Measurements from ENCODE around the gene SLIT3. TPM values are rescaled to one million over a fixed set of nuclear protein-coding genes. Genes with fewer than 3 reads are reported as not detected.

SLIT3 gene
- total and polyA plus RNA-seq, 2 experiments from 2014 or later: 0.59 to 0.71 TPM

DNA sequence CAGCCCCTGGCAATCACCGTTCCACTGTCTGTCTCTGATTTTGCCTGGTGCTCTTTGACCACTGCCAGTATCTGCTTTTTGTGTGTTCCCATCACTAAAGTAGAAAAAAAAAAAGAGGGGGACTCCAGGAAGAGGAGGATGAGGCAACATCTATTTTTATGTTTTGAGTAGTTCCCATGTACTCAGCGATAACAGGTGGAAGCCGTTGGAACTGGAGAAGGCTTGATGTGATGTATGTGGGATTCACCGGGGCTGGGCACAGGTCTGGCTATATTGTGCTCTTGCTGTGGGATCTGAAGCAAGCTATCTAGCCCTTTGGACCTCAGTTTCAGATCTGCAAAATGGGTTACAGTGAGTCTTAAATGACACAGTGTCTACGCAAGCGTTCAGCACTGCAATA lies 104.9 kb downstream of the SLIT3 start:
- Mint-ChIP-seq H3K4me1 (peaks cover 3% of the 10 kb centered on the region; the same call in 1 of the 3 replicates), H3K27ac (no peak overlapping the region), H3K4me3 (no peak overlapping the region), H3K27me3 (ENCODE audit: insufficient read depth, low read depth, poor library complexity) (no peaks in the 10 kb centered on the region), H3K36me3 (ENCODE audit: low read depth) (no peaks in the 10 kb centered on the region), H3K9me3 (no peaks in the 10 kb centered on the region)
- Histone ChIP-seq H3K4me2 (no peak overlapping the region), H3F3A (replicated peaks; ENCODE audit: low read depth) (no peaks in the 10 kb centered on the region), H3K27me3 (ENCODE audit: insufficient read depth) (no peaks in the 10 kb centered on the region), H3K4me1 (ENCODE audit: insufficient read depth) (no peaks in the 10 kb centered on the region), H3K79me2 (replicated peaks; ENCODE audit: insufficient read depth) (no peaks in the 10 kb centered on the region), H3K9me2 (ENCODE audit: insufficient read depth) (no peaks in the 10 kb centered on the region), H3K36me3 (ENCODE audit: insufficient read depth) (no peaks in the 10 kb centered on the region), H2AFZ (no peak overlapping the region), H3K27ac (ENCODE audit: low read depth) (no peak overlapping the region), H3K4me3 (no peak overlapping the region), H4K20me1 (replicated peaks; ENCODE audit: insufficient read depth) (no peaks in the 10 kb centered on the region)
- ATAC-seq: no peak
- DNase-seq (ENCODE audit: low spot score): no peak
- TF ChIP-seq ZNF331 (CRISPR knock-in tag; IDR thresholded peaks at IDR 0.05; ENCODE audit: low read depth): no peak
- TF ChIP-seq, protein P1, sequence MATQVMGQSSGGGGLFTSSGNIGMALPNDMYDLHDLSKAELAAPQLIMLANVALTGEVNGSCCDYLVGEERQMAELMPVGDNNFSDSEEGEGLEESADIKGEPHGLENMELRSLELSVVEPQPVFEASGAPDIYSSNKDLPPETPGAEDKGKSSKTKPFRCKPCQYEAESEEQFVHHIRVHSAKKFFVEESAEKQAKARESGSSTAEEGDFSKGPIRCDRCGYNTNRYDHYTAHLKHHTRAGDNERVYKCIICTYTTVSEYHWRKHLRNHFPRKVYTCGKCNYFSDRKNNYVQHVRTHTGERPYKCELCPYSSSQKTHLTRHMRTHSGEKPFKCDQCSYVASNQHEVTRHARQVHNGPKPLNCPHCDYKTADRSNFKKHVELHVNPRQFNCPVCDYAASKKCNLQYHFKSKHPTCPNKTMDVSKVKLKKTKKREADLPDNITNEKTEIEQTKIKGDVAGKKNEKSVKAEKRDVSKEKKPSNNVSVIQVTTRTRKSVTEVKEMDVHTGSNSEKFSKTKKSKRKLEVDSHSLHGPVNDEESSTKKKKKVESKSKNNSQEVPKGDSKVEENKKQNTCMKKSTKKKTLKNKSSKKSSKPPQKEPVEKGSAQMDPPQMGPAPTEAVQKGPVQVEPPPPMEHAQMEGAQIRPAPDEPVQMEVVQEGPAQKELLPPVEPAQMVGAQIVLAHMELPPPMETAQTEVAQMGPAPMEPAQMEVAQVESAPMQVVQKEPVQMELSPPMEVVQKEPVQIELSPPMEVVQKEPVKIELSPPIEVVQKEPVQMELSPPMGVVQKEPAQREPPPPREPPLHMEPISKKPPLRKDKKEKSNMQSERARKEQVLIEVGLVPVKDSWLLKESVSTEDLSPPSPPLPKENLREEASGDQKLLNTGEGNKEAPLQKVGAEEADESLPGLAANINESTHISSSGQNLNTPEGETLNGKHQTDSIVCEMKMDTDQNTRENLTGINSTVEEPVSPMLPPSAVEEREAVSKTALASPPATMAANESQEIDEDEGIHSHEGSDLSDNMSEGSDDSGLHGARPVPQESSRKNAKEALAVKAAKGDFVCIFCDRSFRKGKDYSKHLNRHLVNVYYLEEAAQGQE (IDR thresholded peaks at IDR 0.05; ENCODE audit: unreplicated experiment): no peak
- no peak for TF ChIP-seq NANOG (IDR thresholded peaks at IDR 0.05; ENCODE audit: borderline replicate concordance)
- TF ChIP-seq EZH2 (IDR thresholded peaks at IDR 0.05; ENCODE audit: low read depth, unreplicated experiment): no peak
- TF ChIP-seq, protein P2, sequence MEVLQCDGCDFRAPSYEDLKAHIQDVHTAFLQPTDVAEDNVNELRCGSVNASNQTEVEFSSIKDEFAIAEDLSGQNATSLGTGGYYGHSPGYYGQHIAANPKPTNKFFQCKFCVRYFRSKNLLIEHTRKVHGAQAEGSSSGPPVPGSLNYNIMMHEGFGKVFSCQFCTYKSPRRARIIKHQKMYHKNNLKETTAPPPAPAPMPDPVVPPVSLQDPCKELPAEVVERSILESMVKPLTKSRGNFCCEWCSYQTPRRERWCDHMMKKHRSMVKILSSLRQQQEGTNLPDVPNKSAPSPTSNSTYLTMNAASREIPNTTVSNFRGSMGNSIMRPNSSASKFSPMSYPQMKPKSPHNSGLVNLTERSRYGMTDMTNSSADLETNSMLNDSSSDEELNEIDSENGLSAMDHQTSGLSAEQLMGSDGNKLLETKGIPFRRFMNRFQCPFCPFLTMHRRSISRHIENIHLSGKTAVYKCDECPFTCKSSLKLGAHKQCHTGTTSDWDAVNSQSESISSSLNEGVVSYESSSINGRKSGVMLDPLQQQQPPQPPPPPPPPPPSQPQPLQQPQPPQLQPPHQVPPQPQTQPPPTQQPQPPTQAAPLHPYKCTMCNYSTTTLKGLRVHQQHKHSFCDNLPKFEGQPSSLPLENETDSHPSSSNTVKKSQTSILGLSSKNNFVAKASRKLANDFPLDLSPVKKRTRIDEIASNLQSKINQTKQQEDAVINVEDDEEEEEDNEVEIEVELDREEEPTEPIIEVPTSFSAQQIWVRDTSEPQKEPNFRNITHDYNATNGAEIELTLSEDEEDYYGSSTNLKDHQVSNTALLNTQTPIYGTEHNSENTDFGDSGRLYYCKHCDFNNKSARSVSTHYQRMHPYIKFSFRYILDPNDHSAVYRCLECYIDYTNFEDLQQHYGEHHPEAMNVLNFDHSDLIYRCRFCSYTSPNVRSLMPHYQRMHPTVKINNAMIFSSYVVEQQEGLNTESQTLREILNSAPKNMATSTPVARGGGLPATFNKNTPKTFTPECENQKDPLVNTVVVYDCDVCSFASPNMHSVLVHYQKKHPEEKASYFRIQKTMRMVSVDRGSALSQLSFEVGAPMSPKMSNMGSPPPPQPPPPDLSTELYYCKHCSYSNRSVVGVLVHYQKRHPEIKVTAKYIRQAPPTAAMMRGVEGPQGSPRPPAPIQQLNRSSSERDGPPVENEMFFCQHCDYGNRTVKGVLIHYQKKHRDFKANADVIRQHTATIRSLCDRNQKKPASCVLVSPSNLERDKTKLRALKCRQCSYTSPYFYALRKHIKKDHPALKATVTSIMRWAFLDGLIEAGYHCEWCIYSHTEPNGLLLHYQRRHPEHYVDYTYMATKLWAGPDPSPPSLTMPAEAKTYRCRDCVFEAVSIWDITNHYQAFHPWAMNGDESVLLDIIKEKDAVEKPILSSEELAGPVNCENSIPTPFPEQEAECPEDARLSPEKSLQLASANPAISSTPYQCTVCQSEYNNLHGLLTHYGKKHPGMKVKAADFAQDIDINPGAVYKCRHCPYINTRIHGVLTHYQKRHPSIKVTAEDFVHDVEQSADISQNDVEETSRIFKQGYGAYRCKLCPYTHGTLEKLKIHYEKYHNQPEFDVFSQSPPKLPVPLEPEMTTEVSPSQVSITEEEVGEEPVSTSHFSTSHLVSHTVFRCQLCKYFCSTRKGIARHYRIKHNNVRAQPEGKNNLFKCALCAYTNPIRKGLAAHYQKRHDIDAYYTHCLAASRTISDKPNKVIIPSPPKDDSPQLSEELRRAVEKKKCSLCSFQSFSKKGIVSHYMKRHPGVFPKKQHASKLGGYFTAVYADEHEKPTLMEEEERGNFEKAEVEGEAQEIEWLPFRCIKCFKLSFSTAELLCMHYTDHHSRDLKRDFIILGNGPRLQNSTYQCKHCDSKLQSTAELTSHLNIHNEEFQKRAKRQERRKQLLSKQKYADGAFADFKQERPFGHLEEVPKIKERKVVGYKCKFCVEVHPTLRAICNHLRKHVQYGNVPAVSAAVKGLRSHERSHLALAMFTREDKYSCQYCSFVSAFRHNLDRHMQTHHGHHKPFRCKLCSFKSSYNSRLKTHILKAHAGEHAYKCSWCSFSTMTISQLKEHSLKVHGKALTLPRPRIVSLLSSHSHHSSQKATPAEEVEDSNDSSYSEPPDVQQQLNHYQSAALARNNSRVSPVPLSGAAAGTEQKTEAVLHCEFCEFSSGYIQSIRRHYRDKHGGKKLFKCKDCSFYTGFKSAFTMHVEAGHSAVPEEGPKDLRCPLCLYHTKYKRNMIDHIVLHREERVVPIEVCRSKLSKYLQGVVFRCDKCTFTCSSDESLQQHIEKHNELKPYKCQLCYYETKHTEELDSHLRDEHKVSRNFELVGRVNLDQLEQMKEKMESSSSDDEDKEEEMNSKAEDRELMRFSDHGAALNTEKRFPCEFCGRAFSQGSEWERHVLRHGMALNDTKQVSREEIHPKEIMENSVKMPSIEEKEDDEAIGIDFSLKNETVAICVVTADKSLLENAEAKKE (CRISPR knock-in tag; IDR thresholded peaks at IDR 0.05): no peak
- TF ChIP-seq ZNF114 (CRISPR knock-in tag; IDR thresholded peaks at IDR 0.05): no peak
- no peak for TF ChIP-seq CREB1 (CRISPR knock-in tag; IDR thresholded peaks at IDR 0.05; ENCODE audit: low read depth)
- no peak for TF ChIP-seq JUNB (IDR thresholded peaks at IDR 0.05; ENCODE audit: unreplicated experiment)
- TF ChIP-seq, protein P3, sequence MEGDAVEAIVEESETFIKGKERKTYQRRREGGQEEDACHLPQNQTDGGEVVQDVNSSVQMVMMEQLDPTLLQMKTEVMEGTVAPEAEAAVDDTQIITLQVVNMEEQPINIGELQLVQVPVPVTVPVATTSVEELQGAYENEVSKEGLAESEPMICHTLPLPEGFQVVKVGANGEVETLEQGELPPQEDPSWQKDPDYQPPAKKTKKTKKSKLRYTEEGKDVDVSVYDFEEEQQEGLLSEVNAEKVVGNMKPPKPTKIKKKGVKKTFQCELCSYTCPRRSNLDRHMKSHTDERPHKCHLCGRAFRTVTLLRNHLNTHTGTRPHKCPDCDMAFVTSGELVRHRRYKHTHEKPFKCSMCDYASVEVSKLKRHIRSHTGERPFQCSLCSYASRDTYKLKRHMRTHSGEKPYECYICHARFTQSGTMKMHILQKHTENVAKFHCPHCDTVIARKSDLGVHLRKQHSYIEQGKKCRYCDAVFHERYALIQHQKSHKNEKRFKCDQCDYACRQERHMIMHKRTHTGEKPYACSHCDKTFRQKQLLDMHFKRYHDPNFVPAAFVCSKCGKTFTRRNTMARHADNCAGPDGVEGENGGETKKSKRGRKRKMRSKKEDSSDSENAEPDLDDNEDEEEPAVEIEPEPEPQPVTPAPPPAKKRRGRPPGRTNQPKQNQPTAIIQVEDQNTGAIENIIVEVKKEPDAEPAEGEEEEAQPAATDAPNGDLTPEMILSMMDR (conservative IDR thresholded peaks at IDR 0.05; ENCODE audit: low read depth in 2 of 2): no peak
- TF ChIP-seq EZH2phosphoT487 (IDR thresholded peaks at IDR 0.05; ENCODE audit: unreplicated experiment): no peak
- no peak for TF ChIP-seq POLR2AphosphoS5 (IDR thresholded peaks at IDR 0.05; ENCODE audit: low read depth)
- TF ChIP-seq STAT1 (IDR thresholded peaks at IDR 0.05; ENCODE audit: unreplicated experiment): no peak
- TF ChIP-seq, protein P4, sequence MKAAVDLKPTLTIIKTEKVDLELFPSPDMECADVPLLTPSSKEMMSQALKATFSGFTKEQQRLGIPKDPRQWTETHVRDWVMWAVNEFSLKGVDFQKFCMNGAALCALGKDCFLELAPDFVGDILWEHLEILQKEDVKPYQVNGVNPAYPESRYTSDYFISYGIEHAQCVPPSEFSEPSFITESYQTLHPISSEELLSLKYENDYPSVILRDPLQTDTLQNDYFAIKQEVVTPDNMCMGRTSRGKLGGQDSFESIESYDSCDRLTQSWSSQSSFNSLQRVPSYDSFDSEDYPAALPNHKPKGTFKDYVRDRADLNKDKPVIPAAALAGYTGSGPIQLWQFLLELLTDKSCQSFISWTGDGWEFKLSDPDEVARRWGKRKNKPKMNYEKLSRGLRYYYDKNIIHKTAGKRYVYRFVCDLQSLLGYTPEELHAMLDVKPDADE (IDR thresholded peaks at IDR 0.05): no peak

Measured in GM23338 (cell line).